ENCODE data around the gene ZMAT5. TPM values are rescaled to one million over a fixed set of nuclear protein-coding genes. Genes with fewer than 3 reads are reported as not detected.

The ZMAT5 gene
- total RNA-seq, 4 donors from 2014 or later, result 17.2 to 30.1 (median 21.8) TPM

GRCh38 chr22:29737251-29738117 lies 29.3 kb downstream of the ZMAT5 start:
- 89 to 91% methylated on average over 22 of the region's 22 CpGs for WGBS, 2 donors
- no peak overlapping the region for H3K4me3 ChIP-seq (ENCODE audit: low read depth, poor library complexity, severe bottlenecking)
- DNase-seq (ENCODE audit: low spot score in 2 of 2), result no peak
- no peak for TF ChIP-seq POLR2A (IDR thresholded peaks at IDR 0.05)
- no peak for TF ChIP-seq CTCF (IDR thresholded peaks at IDR 0.05)
- intact Hi-C loops (cut with DNase I; ENCODE audit: low total_unique reads), result no loop called here

- TF ChIP-seq CTCF (IDR thresholded peaks at IDR 0.05), result no peak
- TF ChIP-seq POLR2A (IDR thresholded peaks at IDR 0.05), result no peak
- intact Hi-C loops (cut with DNase I; ENCODE audit: low total_unique reads), result no loop called here
- DNase-seq (ENCODE audit: low spot score in 2 of 2), result no peak
- no peak overlapping the region for H3K4me3 ChIP-seq (ENCODE audit: low read depth, poor library complexity, severe bottlenecking)
- 60% methylated on average over 1 of the region's 1 CpG; no CpG with 5 or more reads in 1 of the 2 donors for WGBS, 2 donors
These were observed 31.4 kb downstream of the ZMAT5 start for GRCh38 chr22:29735416-29735815.

GRCh38 chr22:29734838-29735237 lies 32.0 kb downstream of the ZMAT5 start:
- H3K4me3 ChIP-seq (ENCODE audit: low read depth, poor library complexity, severe bottlenecking), result no peak overlapping the region
- WGBS, 2 donors, result 85 to 87% methylated on average over 9 of the region's 9 CpGs
- DNase-seq (ENCODE audit: low spot score in 2 of 2), result no peak
- no peak for TF ChIP-seq CTCF (IDR thresholded peaks at IDR 0.05)
- TF ChIP-seq POLR2A (IDR thresholded peaks at IDR 0.05), result no peak
- intact Hi-C loops (cut with DNase I; ENCODE audit: low total_unique reads), result no loop called here

- DNase-seq (ENCODE audit: low spot score in 2 of 2), result no peak
- WGBS, 2 donors, result 86 to 92% methylated on average over 8 of the region's 8 CpGs
- no peak for TF ChIP-seq CTCF (IDR thresholded peaks at IDR 0.05)
- no peak for TF ChIP-seq POLR2A (IDR thresholded peaks at IDR 0.05)
- no peak overlapping the region for H3K4me3 ChIP-seq (ENCODE audit: low read depth, poor library complexity, severe bottlenecking)
- intact Hi-C loops (cut with DNase I; ENCODE audit: low total_unique reads), result no loop called here
These were observed 32.4 kb downstream of the ZMAT5 start for GRCh38 chr22:29734406-29734805.

- intact Hi-C loops (cut with DNase I; ENCODE audit: low total_unique reads), result no loop called here
- no peak overlapping the region for H3K4me3 ChIP-seq (ENCODE audit: low read depth, poor library complexity, severe bottlenecking)
- WGBS, 2 donors, result 52 to 53% methylated on average over 15 to 19 of the region's 19 CpGs
- peak in 1 of 2 donors; percentile 34 for DNase-seq (ENCODE audit: low spot score in 2 of 2)
- no peak for TF ChIP-seq CTCF (IDR thresholded peaks at IDR 0.05)
- no peak for TF ChIP-seq POLR2A (IDR thresholded peaks at IDR 0.05)
These were observed 33.2 kb downstream of the ZMAT5 start for GRCh38 chr22:29733362-29734201.
